Measurements from ENCODE around the gene CACNA2D4. TPM values are rescaled to one million over a fixed set of nuclear protein-coding genes. Genes with fewer than 3 reads are reported as not detected.

The CACNA2D4 gene
- total RNA-seq, 3 donors from 2014 or later: 3.4 to 7.1 (median 3.5) TPM

DNA sequence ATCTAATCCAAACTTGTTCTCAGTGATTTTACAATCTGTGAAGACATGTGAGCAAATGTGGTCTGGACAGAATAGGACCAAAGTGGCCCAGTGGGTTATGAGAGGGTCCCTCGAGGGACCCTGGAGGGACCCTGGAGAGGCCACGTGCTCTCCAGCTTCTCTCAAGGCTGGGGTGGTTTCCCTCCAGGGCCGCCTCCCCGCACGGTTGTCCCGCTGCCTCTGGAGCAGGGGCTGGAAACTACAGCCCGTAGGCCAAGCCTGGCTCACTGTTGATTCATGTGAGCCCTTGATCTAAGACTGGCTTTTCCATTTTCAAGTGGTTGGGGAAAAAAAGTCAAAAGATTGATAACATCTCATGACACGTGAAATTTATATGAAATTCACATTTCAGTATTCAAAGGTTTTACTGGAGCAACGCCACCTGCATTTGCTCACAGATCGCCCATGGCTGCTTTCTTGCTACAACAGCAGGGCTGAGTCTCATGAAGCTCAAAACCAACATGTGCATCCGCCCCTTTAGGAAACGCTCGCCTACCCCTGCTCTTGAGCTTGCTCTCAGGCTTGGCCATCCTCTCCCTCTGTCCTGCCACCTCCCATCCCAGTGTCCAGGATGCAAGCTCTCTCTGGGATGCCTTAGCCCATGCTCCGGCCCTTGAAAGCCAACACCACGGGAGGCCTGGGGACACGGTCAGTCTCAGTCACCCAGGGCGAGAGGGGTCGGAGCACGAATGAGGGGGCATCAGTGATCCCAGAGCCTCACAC, 110.2 kb downstream of the CACNA2D4 start:
- H3K4me3 Mint-ChIP-seq: no peak overlapping the region
- DNase-seq (no peak), ATAC-seq (no peak)
- no peaks in the 10 kb centered on the region for H3K36me3 Mint-ChIP-seq (ENCODE audit: insufficient read depth)
- no peaks in the 10 kb centered on the region for H3K27me3 Mint-ChIP-seq (ENCODE audit: low read depth)
- peaks cover 16% of the 10 kb centered on the region for H3K4me1 Mint-ChIP-seq (ENCODE audit: low read depth)
- H3K9me3 Mint-ChIP-seq: peaks cover 4% of the 10 kb centered on the region

DNA sequence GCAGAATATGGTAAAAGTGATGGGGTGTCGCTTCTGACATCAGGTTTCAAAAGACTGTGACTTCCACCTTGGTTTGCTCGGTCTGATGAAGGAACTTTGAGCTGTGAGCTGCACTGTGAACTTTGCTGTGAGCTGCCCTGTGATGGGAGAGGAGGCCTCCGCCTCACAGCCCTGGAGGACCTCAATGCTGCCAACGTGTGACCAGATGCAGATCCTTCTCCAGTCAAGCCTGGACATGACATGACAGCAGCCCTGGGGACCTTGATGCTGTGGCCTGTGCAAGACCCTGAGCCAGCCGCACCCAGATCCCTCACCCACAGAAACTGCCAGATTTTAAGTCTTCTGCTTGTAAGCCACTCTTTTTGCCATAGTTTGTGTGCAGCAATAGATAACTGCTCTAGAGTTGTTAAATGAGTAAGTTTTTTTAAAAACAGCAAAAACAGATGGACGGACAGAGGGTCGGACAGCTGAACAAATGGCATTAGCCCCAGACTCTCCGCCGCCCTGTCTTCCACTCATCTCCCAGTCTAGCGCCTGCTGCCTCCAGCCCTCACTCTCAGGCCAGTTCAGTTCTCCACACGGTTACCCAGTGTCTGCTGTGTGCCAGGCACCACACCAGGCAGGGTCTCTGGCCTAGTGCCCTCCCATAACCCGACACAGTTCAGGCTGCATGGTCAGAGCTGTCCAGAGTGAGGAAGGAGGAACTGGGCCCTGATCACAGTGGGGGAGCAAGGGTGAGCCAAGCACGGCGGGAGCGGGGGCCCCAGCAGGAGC, 111.2 kb downstream of the CACNA2D4 start:
- Mint-ChIP-seq H3K27me3 (ENCODE audit: low read depth) (no peaks in the 10 kb centered on the region), H3K36me3 (ENCODE audit: insufficient read depth) (no peaks in the 10 kb centered on the region), H3K9me3 (peaks cover 4% of the 10 kb centered on the region), H3K4me1 (ENCODE audit: low read depth) (peaks cover 16% of the 10 kb centered on the region), H3K4me3 (no peak overlapping the region)
- DNase-seq (no peak), ATAC-seq (no peak)

DNA sequence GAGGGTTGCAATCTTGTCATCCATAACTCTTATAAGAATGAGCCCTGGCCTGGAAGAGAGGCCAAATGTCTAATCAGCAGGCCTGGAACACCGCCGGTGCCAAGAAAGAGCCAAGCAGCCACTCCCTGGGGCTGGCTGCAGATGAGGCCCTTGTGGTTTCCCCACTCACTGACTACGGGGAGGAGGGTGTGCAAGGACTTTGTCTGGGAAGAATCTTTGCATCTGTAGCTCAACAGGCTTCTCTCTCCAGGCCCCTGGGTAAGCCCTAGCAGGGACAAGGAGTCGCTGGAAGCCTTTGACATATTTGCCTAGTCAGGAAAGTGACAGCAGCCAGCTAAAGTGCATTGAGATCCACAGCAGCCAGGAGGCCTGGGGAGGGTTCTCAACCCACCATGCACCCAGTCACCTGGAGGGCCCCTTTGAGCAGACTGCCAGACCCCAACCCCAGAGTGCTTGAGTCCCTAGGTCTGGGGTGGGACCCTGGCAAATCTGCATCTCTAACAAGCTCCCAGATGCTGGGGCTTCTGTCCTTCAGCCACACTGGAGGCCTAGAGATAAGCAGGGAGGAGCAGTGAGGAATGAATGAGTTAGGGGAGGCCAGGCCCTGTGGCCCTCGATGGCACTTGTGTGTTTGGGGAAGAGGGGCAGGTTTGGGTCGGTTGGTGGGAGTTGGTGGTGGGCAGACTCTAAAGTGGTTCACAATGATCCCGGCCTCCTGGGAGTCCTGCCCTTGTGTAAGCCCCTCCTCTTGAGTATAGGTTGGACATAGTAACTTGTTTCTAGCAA, 112.0 kb downstream of the CACNA2D4 start:
- no peaks in the 10 kb centered on the region for H3K36me3 Mint-ChIP-seq (ENCODE audit: insufficient read depth)
- DNase-seq: no peak

DNA sequence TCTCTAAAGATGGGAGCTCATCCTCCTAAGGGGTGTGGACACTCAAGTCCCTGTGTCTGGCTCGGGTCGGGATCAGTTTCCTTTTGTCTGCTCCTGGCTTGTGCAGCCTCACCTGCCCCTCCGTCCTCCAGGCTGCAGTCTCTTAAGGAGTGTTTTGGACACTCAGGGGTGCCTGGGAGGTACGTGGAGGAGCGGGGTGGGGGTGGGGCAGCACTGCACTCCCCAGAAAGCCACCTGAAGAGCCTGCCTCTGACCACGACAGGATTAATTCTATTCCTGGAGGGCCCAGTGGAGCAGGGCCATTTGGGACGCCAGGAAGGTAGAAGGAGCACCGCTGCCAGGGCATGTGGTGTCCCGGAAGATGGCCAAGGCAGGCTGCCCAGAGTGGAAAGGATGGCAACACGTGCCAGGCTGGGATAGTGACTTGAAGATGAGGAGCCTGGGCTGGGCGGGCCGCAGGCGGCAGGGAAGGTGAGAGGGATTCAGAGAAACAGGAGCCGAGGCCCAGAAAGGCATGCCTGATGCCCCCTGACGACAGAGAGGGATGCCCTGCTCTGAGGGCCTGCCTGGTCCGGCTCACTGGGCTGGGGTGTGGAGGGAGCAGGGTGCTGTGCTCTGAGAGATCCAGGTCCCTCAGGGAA, 112.9 kb downstream of the CACNA2D4 start:
- peaks cover 16% of the 10 kb centered on the region for H3K4me1 Mint-ChIP-seq (ENCODE audit: low read depth)
- DNase-seq: no peak
- peaks cover 4% of the 10 kb centered on the region for H3K9me3 Mint-ChIP-seq
- no peak overlapping the region for H3K4me3 Mint-ChIP-seq
- no peaks in the 10 kb centered on the region for H3K27me3 Mint-ChIP-seq (ENCODE audit: low read depth)
- no peak for ATAC-seq
- H3K36me3 Mint-ChIP-seq (ENCODE audit: insufficient read depth): no peaks in the 10 kb centered on the region

More for the DNA sequence above, 112.0 kb downstream of the CACNA2D4 start:
- ATAC-seq: no peak
- Mint-ChIP-seq H3K4me3 (no peak overlapping the region), H3K4me1 (ENCODE audit: low read depth) (peaks cover 16% of the 10 kb centered on the region), H3K9me3 (peaks cover 4% of the 10 kb centered on the region), H3K27me3 (ENCODE audit: low read depth) (no peaks in the 10 kb centered on the region)

DNA sequence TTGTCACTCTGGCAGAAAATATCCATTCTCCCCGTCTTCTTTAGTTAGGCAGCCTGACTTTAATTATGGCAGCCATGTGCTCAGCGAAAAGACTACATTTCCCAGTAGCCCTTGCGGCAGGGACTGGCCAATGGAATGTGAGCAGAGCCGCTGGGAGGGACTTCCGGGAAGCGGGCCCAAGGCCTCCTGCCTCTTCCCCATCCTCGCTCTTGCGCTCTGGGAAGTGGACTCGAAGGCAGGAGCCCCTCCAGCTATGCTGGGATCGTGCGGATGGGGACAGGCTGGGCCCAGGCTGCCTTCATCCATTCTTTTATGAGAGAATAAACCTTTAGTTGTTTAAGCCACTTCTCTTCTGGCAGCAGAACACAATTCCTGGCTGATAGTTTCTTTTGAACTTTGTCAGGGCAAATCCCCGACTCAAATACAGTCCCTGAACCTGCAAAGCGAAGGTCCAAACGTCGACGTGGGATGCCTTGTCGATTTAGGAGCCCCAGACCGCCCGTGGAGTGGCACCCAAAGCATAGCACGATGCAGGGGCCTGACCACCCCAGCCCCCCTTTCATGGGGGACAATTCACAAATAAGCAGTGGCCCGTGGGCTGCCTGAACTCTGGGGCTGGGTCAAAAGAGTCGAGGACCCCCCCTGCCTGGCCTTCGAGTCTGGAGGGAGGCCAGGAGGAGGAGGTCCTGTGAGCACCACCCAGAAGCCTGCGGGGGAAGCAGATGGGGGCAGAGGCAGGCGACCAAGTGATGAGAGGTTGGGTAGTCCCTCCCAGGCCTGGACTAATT, 113.7 kb downstream of the CACNA2D4 start:
- ATAC-seq (peak; percentile 97 to 98), DNase-seq (peak; percentile 82)
- peaks cover 4% of the 10 kb centered on the region for H3K9me3 Mint-ChIP-seq
- no peak overlapping the region for H3K4me3 Mint-ChIP-seq
- H3K4me1 Mint-ChIP-seq (ENCODE audit: low read depth): peaks cover 11% of the 10 kb centered on the region
- no peaks in the 10 kb centered on the region for H3K27me3 Mint-ChIP-seq (ENCODE audit: low read depth)
- H3K36me3 Mint-ChIP-seq (ENCODE audit: insufficient read depth): no peaks in the 10 kb centered on the region

DNA sequence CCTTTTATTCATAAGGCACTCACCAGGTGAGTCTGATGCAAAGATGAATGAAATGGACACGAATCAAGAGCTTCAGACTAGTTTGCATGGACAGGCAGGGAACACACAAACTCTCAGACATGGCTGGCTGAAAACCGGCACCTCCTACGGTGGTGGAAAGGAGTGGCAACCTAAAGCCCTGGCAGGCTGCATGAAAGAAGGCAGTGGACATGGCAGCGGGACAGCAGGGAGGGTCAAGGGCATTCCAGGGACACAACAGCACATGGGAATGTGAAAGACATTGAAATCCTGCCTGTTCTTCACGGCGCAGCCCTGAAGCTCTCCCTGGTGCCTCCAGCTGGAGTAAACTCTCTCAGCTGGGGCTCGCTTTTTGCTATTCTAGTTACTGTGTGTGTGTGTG, 114.7 kb downstream of the CACNA2D4 start:
- Mint-ChIP-seq H3K4me1 (ENCODE audit: low read depth) (peaks cover 8% of the 10 kb centered on the region), H3K27me3 (ENCODE audit: low read depth) (no peaks in the 10 kb centered on the region), H3K36me3 (ENCODE audit: insufficient read depth) (no peaks in the 10 kb centered on the region), H3K4me3 (no peak overlapping the region), H3K9me3 (peaks cover 4% of the 10 kb centered on the region)
- DNase-seq: no peak
- no peak for ATAC-seq

DNA sequence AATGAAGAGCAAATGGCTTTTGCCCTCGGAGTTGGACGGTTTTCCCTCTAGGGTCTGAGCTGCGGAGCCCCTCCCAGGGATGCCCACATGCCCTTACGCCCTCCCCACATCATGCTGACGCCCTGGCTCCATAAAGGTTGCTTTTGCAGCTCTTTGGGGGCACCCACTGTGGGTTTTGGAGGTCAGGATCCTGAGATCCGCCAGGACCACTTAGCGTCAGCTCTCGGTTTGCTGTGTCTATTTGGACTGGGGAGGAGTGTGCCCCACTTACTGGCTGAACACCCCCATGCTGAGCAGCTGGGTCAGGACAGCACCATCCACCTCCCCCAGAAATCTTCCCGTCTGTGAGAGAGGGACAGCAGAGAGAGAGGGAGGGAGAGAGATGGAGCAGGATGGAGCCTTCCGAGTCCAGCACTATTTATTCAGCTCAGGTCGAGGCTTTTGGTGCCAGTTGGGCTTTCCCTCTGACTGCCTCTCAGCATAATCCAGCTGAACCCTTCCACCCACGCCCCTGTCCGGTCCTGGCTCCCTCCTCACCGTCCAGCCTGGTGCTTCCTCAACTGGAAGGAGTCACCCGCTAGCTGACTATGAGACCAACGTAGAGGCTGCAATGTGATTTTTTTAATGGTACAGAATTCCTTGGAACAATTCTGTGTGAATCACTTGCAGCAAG, 117.0 kb downstream of the CACNA2D4 start:
- Mint-ChIP-seq H3K4me1 (ENCODE audit: low read depth) (peaks cover 6% of the 10 kb centered on the region), H3K4me3 (no peak overlapping the region), H3K9me3 (peaks cover 4% of the 10 kb centered on the region), H3K36me3 (ENCODE audit: insufficient read depth) (no peaks in the 10 kb centered on the region), H3K27me3 (ENCODE audit: low read depth) (no peaks in the 10 kb centered on the region)
- ATAC-seq: no peak
- DNase-seq: no peak

DNA sequence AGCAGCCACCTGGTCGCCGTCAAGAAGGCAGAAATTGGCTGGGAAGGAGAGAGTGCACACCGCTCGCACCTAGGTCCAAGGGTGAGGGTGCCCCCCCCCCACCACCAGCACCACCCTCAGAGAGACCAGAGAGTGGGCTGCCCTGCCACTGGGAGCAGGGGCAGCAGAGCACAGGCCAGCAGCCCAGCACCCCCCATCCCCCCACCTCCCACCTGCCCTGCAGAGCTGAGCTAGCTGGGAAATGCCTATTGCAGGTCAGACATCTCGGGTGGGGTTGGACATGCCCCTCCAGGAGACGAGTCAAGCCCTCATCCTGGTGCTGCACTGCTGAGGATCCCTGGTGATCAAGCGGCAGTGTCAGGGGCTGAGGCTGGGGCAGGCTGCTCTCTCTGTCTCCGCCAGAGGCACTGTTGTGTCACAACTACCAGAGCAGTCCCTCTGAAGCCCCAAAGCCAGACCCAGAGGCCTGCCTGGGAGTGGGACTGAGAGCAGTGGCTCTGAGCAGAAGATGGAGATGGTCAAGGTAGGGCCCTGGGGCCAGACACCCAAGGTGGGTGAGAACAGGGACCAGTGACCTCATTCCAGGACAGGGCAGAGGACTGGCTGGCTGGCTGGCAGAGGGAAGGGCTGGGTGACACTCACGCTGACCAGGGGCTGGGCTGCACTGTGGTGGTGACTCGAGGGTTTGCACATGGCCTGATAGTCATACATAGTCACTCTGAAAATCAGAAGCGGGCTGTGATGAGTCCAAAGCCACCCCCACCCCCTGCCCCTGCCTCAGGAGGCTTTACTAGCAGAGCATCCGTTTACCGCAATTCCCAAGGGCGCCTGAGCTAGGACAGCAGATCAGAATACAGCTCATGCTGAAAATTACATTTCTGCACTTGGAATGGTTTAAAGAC, 117.8 kb downstream of the CACNA2D4 start:
- H3K36me3 Mint-ChIP-seq (ENCODE audit: insufficient read depth): no peaks in the 10 kb centered on the region
- DNase-seq: no peak
- H3K27me3 Mint-ChIP-seq (ENCODE audit: low read depth): no peaks in the 10 kb centered on the region
- no peak overlapping the region for H3K4me3 Mint-ChIP-seq
- peaks cover 4% of the 10 kb centered on the region for H3K9me3 Mint-ChIP-seq
- H3K4me1 Mint-ChIP-seq (ENCODE audit: low read depth): peaks cover 8% of the 10 kb centered on the region
- no peak for ATAC-seq

DNA sequence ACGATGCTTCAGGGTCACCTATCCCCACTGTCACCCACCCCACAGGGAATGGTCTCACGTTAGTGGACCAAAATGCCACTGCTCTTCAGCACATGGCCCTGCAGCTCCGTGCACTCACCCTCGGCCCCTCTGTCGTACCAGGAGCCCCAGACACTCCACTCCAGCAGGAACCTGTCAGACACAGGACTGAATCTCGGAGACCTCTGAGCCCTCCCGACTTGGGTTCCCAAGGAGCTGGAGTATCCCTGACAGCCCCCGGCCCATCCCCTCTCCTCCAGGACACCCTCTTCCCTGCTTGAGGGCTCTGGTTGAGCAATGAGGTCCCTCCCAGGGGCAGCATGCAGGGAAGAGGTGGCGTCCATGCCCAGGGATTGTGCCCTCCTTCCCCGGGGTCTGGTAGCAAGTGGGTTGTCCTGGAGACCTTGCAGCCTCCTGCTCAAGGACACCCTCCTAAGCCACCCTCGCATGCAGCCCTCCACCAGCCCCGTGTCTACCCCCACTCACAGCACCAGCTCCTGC, 118.5 kb downstream of the CACNA2D4 start:
- no peak overlapping the region for H3K4me3 Mint-ChIP-seq
- no peak for ATAC-seq
- H3K9me3 Mint-ChIP-seq: peaks cover 4% of the 10 kb centered on the region

DNA sequence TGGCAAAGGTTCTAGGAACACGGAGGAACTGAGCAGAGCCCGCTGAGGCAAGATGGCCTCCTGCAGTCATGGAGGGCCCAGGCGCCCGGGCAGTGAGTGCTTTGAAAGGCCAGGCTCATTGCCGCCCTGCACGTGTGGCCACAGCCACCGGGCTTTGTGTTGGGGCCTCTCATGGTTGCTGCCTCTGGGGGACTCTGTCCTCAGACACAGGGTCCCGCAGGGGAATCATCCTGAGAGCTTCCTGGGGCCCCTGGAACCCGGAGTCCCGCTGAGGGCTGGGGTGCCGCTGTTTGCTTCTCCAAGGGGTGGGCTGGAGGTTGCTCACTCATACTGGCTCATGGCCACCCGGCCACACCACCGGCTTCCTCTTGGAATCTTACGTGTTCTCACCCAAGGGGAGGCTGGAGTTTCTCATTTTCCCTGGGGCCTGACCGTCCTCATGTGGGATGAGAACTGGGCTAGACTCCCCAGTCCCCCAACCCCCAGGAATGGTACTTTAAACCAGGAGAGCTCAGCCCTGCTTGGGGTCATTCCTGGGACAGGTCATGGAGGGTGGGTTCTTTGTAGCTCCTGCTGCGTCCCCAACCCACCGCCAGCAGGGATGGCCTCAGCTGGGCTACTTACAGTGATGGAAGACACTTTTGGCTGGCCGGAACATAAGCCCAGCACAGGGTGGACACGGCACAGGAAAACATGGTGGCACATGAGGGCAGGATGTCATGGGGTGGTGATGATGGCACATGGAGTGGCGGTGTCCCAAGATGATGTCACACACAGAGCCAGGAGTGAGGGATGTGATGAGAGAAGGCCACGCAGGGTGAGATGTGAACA, 119.2 kb downstream of the CACNA2D4 start:
- Mint-ChIP-seq H3K4me3 (no peak overlapping the region), H3K36me3 (ENCODE audit: insufficient read depth) (no peaks in the 10 kb centered on the region), H3K9me3 (peaks cover under 1% of the 10 kb centered on the region), H3K27me3 (ENCODE audit: low read depth) (no peaks in the 10 kb centered on the region), H3K4me1 (ENCODE audit: low read depth) (peaks cover 4% of the 10 kb centered on the region)
- DNase-seq (no peak), ATAC-seq (no peak)

More for the DNA sequence above, 118.5 kb downstream of the CACNA2D4 start:
- DNase-seq: no peak
- Mint-ChIP-seq H3K27me3 (ENCODE audit: low read depth) (no peaks in the 10 kb centered on the region), H3K4me1 (ENCODE audit: low read depth) (peaks cover 10% of the 10 kb centered on the region), H3K36me3 (ENCODE audit: insufficient read depth) (no peaks in the 10 kb centered on the region)

DNA sequence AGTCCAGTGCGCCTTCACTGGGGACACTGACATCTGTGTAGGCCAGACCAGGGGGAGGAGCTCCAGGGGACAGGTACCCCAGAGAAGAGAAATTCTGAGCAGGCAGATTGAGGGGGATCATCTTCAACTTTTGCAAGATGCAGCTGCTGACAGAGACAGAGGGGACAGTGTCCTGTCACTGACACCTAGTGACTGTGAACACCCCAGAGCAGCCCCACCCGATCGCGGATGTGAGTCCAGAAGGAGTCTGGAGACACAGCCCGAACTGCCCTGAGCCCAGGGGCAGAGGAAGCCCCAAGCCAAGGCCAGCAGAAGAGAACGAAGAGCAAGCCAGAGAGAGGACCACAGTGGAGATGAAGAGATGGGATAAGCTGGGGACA, 119.8 kb downstream of the CACNA2D4 start:
- peaks cover 4% of the 10 kb centered on the region for H3K4me1 Mint-ChIP-seq (ENCODE audit: low read depth)
- no peak for ATAC-seq
- H3K36me3 Mint-ChIP-seq (ENCODE audit: insufficient read depth): no peaks in the 10 kb centered on the region
- H3K9me3 Mint-ChIP-seq: no peaks in the 10 kb centered on the region
- no peak overlapping the region for H3K4me3 Mint-ChIP-seq
- DNase-seq: no peak
- no peaks in the 10 kb centered on the region for H3K27me3 Mint-ChIP-seq (ENCODE audit: low read depth)
